GM18505 (cell line): ENCODE data around the gene CASQ1.

Experiments
- ATAC-seq: cut with Tn5 transposase; IDR thresholded peaks from one replicate; pipeline ENCODE4 v1.9.1; 2021; ENCODE audit not compliant: unreplicated experiment
- POLR2A ChIP-seq: IDR thresholded peaks from 4 replicates; pipeline ENCODE4 v1.6.1; 2011; ENCODE audit warnings: borderline replicate concordance; ENCODE audit not compliant: insufficient read depth, insufficient read length; ENCODE audit errors: extremely low read depth

The CASQ1 gene

GRCh38 chr1:160189649-160190625 is at the start of gene CASQ1:
TSS of gene CASQ1 (plus strand) at chr1:160190575. CDS start at chr1:160190752, 177 bp downstream.
- no peak for TF ChIP-seq POLR2A
- ATAC-seq: no peak

GRCh38 chr1:160143695-160144094 is 46.7 kb upstream of the CASQ1 start:
- ATAC-seq: no peak
- TF ChIP-seq POLR2A: no peak

- no peak for TF ChIP-seq POLR2A
- ATAC-seq: no peak
These were observed 45.5 kb upstream of the CASQ1 start for GRCh38 chr1:160144921-160145320.

- no peak for ATAC-seq
- no peak for TF ChIP-seq POLR2A
These were observed 44.3 kb upstream of the CASQ1 start for GRCh38 chr1:160146107-160146506.

- no peak for TF ChIP-seq POLR2A
- ATAC-seq: no peak
These were observed 42.3 kb upstream of the CASQ1 start for GRCh38 chr1:160148121-160148520.

GRCh38 chr1:160149233-160149632 is 41.1 kb upstream of the CASQ1 start:
- no peak for ATAC-seq
- TF ChIP-seq POLR2A: no peak

GRCh38 chr1:160149716-160150115 is 40.7 kb upstream of the CASQ1 start:
- ATAC-seq: no peak
- TF ChIP-seq POLR2A: no peak

GRCh38 chr1:160151303-160151702 is 39.1 kb upstream of the CASQ1 start, which contains the start of gene ATP1A4:
TSS of gene ATP1A4 (plus strand) at chr1:160151603. CDS start at chr1:160152041, 438 bp downstream.
- TF ChIP-seq POLR2A: no peak
- ATAC-seq: no peak

- no peak for ATAC-seq
- no peak for TF ChIP-seq POLR2A
These were observed 35.6 kb upstream of the CASQ1 start for GRCh38 chr1:160154790-160155189.

GRCh38 chr1:160156361-160156760 is 34.0 kb upstream of the CASQ1 start:
- TF ChIP-seq POLR2A: no peak

GRCh38 chr1:160157174-160157573 is 33.2 kb upstream of the CASQ1 start:
- no peak for TF ChIP-seq POLR2A
- ATAC-seq: no peak

More at GRCh38 chr1:160156361-160156760, 34.0 kb upstream of the CASQ1 start:
- no peak for ATAC-seq

- no peak for TF ChIP-seq POLR2A
- no peak for ATAC-seq
These were observed 32.3 kb upstream of the CASQ1 start for GRCh38 chr1:160158031-160158430.

GRCh38 chr1:160158534-160158933 is 31.8 kb upstream of the CASQ1 start:
- no peak for ATAC-seq
- TF ChIP-seq POLR2A: no peak

GRCh38 chr1:160159846-160160245 is 30.5 kb upstream of the CASQ1 start:
- TF ChIP-seq POLR2A: no peak
- no peak for ATAC-seq
